IPS DF 6.9 (cell line): ENCODE data around the gene PCIF1.

Experiments used
- DNase-seq: peaks from one replicate; pipeline ENCODE4 v3.0.0-alpha.2; 2013; ENCODE audit warnings: low read depth, low spot score
- H3K27ac ChIP-seq: one replicate; pipeline ENCODE4 v1.5.1; 2013; ENCODE audit warnings: low read length, control low read depth
- H3K27me3 ChIP-seq: 2 replicates; pipeline ENCODE4 v1.6.1; 2013; ENCODE audit warnings: mild to moderate bottlenecking, low read length; ENCODE audit not compliant: control insufficient read depth, insufficient read depth
- H3K36me3 ChIP-seq: 2 replicates; pipeline ENCODE4 v1.6.1; 2013; ENCODE audit warnings: low read length; ENCODE audit not compliant: control insufficient read depth, insufficient read depth
- H3K4me1 ChIP-seq: 2 replicates; pipeline ENCODE4 v1.6.1; 2013; ENCODE audit warnings: low read length; ENCODE audit not compliant: control insufficient read depth, insufficient read depth
- H3K4me3 ChIP-seq: 2 replicates; pipeline ENCODE4 v1.5.1; 2013; ENCODE audit warnings: mild to moderate bottlenecking, low read length
- H3K9me3 ChIP-seq: 2 replicates; pipeline ENCODE4 v1.6.1; 2013; ENCODE audit warnings: low read length, inconsistent platforms; ENCODE audit not compliant: control insufficient read depth, insufficient read depth
- WGBS: extraction: QIAGEN DNeasy Blood & Tissue Kit; methylation state at CpG from one replicate; pipeline ENCODE4 v1.1.7; 2013; ENCODE audit warnings: mixed read lengths, missing lambda C conversion rate; ENCODE audit not compliant: insufficient read length, insufficient coverage; 5-methylcytosine and 5-hydroxymethylcytosine counted together

The PCIF1 gene

DNA sequence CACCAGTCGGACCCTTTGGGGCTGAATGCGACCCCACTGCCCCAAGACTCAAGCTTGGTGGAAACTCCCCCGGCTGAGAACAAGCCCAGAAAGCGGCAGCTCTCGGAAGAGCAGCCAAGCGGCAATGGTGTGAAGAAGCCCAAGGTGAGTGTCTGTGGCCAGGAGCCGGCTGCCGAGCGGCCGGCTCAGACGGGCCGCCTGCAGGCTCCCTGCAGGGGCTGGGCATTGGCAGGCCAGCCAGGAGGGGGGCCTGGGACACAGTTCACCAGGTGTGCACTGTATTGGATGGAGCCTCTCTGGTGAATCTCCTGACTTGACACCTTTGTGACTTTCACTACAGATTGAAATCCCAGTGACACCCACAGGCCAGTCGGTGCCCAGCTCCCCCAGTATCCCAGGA, 6.0 kb downstream of the PCIF1 start:
- no peaks in the 10 kb centered on the region for H3K27me3 ChIP-seq
- 0 out of 2 replicates have a peak, but pooled peaks cover 2% of the 10 kb centered on the region for H3K4me1 ChIP-seq
- peaks cover 51% of the 10 kb centered on the region for H3K36me3 ChIP-seq
- DNase-seq: no peak
- no CpG with 5 or more reads among the region's 13 CpGs for WGBS
- no peaks in the 10 kb centered on the region for H3K9me3 ChIP-seq
- H3K4me3 ChIP-seq: no peak overlapping the region
- no peak overlapping the region for H3K27ac ChIP-seq

DNA sequence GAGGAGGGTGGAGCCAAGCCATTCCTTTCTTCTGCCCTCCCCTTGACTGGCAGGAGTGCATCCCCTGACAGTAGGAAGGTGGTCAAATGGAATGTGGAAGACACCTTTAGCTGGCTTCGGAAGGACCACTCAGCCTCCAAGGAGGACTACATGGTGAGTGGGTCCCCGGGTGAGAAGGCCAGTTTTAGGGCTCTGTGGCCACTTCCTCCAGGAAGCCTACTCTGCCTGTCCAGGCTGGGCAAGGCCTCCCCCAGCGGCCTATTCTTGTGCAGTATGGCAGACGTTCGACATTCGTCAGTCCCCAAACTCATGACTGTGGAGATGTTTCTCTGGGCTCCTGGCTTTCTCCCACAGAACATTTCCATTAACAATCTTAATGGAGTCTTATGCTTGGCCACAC, 9.1 kb downstream of the PCIF1 start:
- H3K4me3 ChIP-seq: no peak overlapping the region
- WGBS: no CpG with 5 or more reads among the region's 6 CpGs
- H3K36me3 ChIP-seq: peaks cover 75% of the 10 kb centered on the region
- no peak for DNase-seq
- H3K9me3 ChIP-seq: no peaks in the 10 kb centered on the region
- H3K27me3 ChIP-seq: no peaks in the 10 kb centered on the region
- H3K27ac ChIP-seq: no peak overlapping the region
- 0 out of 2 replicates have a peak, but pooled peaks cover 2% of the 10 kb centered on the region for H3K4me1 ChIP-seq

DNA sequence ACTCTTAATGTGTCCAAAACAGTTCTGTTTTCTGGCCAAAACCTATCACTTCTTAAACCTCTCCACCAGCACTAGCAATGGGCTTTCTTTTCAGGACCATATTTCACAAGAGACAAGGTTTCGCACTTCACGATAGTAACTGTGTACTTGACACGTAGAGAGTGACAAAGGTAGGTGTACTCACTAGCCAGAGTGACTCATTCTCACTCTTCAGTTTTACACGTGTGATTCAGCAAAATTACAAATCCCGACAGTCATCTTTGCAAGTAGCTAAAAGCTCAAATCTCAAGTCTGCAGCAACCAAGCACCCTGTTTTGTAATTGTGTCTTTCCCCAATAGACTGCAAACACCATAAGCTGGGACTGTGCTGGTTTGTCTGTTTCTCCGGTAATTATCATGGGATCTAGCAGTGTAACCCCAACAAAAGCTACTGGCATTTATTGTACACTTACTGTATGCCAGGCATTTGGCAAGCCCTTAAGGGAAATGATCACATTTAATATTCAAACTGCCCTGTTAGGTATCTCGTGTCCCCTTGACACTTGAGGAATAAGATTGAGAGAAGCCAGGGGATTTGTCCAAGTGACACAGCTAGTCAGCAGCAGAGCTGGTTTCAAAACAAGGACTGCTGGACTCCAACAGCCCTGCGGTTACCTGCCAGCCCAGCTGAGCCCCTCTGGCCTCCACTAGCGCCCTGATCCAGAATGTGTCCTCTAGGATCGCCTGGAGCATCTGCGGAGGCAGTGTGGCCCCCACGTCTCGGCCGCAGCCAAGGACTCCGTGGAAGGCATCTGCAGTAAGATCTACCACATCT, 9.9 kb downstream of the PCIF1 start:
- H3K4me1 ChIP-seq: no peaks in the 10 kb centered on the region
- H3K9me3 ChIP-seq: no peaks in the 10 kb centered on the region
- WGBS: no CpG with 5 or more reads among the region's 15 CpGs
- H3K27me3 ChIP-seq: no peaks in the 10 kb centered on the region
- no peak for DNase-seq
- no peak overlapping the region for H3K27ac ChIP-seq
- no peak overlapping the region for H3K4me3 ChIP-seq
- H3K36me3 ChIP-seq: peaks cover 74% of the 10 kb centered on the region

DNA sequence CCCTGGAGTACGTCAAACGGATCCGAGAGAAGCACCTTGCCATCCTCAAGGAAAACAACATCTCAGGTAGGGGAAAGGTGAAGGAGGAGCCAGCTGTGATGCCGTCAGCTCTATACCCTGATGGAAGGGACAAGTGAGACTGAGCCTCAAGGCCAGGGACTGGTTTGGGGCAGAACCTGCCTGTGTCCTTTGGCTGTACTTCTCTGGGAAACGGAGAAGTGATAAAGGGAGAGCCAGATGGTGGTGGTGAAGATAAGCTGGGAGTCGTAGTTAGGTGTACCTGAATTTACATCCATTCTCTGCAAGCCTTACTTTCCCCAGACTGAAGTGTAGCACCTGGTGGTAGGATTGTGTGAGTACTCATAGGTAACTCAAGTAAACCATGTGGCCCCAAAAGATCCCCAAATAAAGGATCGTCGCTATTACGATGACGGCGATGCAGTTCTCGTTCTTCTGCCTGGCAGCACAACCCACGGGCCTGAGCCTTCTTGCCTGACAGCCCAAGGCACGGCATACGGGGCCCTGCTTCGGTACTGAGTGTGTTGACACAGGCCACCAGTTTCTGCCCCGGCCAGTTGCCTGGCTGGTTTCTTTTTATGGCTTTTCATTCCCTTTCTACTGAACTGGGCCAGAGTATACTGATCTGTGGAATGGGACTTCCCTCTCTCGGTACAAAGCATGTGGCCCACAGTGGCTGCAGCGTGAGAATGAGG, 10.6 kb downstream of the PCIF1 start:
- WGBS: no CpG with 5 or more reads among the region's 19 CpGs
- H3K36me3 ChIP-seq: peaks cover 69% of the 10 kb centered on the region

DNA sequence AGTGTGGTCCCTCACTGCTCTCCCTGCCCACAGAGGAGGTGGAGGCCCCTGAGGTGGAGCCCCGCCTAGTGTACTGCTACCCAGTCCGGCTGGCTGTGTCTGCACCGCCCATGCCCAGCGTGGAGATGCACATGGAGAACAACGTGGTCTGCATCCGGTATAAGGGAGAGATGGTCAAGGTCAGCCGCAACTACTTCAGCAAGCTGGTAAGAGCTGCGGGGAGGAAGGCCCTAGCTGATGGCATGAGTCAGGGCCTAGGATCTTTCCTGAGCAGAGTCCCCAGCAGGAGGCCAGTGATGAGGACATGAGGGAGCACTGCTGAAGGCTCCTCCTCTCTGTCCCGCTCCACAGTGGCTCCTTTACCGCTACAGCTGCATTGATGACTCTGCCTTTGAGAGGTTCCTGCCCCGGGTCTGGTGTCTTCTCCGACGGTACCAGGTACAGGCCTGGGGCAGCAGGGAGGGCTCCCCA, 11.2 kb downstream of the PCIF1 start:
- no peak overlapping the region for H3K27ac ChIP-seq
- H3K36me3 ChIP-seq: peaks cover 66% of the 10 kb centered on the region
- no peak overlapping the region for H3K4me3 ChIP-seq
- no peak for DNase-seq
- no peaks in the 10 kb centered on the region for H3K9me3 ChIP-seq
- H3K27me3 ChIP-seq: no peaks in the 10 kb centered on the region
- no CpG with 5 or more reads among the region's 13 CpGs for WGBS
- H3K4me1 ChIP-seq: no peaks in the 10 kb centered on the region

More for the DNA sequence above, 10.6 kb downstream of the PCIF1 start:
- Histone ChIP-seq H3K27me3 (no peaks in the 10 kb centered on the region), H3K4me1 (no peaks in the 10 kb centered on the region), H3K9me3 (no peaks in the 10 kb centered on the region), H3K27ac (no peak overlapping the region), H3K4me3 (no peak overlapping the region)
- DNase-seq: no peak

DNA sequence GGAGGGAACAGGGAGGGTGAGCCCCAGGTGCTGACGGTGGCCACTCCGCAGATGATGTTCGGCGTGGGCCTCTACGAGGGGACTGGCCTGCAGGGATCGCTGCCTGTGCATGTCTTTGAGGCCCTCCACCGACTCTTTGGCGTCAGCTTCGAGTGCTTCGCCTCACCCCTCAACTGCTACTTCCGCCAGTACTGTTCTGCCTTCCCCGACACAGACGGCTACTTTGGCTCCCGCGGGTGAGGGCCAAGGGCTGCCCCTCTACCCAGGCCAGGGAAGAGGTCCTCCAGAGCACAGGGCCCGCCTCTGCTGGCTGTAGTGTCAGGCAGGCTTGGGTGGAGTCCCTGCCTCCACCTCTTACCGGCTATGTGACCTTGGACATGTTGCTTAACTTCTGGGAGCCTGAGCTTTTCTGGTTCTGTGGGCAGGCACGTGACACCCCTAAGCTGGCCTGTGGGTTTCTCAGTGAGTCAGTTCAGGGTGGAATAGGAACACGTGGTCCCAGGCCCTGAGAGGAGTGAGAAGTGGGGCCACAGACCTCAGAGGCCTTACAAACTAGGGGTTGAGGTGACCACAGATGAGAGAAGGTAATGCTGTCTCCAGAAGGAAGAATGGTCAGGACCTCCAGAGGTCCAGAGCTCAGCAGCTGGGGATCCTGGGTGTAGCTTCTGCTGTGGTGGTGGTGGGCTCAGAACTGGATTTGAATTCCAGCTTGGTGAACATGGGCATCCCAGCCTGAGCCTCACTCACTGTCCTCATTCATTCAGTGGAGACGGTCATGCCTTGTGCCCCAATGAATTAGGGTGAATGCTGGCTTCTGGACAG, 11.9 kb downstream of the PCIF1 start:
- H3K4me1 ChIP-seq: no peaks in the 10 kb centered on the region
- DNase-seq: no peak
- WGBS: no CpG with 5 or more reads among the region's 20 CpGs
- H3K4me3 ChIP-seq: no peak overlapping the region
- H3K9me3 ChIP-seq: no peaks in the 10 kb centered on the region
- H3K27ac ChIP-seq: no peak overlapping the region
- no peaks in the 10 kb centered on the region for H3K27me3 ChIP-seq
- H3K36me3 ChIP-seq: peaks cover 61% of the 10 kb centered on the region

DNA sequence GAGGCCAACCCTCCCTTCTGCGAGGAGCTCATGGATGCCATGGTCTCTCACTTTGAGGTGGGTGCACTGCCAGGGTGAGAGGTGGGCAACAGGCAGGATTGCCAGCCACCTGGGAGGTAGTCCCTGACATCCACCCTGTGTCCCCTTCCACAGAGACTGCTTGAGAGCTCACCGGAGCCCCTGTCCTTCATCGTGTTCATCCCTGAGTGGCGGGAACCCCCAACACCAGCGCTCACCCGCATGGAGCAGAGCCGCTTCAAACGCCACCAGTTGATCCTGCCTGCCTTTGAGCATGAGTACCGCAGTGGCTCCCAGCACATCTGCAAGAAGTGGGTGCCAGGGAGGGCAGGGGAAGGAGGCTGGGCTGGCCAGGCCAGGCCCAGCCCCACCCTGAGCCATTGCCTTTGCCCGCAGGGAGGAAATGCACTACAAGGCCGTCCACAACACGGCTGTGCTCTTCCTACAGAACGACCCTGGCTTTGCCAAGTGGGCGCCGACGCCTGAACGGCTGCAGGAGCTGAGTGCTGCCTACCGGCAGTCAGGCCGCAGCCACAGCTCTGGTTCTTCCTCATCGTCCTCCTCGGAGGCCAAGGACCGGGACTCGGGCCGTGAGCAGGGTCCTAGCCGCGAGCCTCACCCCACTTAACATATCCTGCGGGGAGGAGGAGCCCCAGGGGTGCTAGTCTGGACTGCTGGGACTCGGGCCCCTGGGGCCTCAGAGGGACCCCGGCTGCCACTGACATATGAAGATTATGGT, 12.8 kb downstream of the PCIF1 start:
- DNase-seq: no peak
- no peaks in the 10 kb centered on the region for H3K27me3 ChIP-seq
- WGBS: no CpG with 5 or more reads among the region's 29 CpGs
- H3K9me3 ChIP-seq: no peaks in the 10 kb centered on the region
- H3K27ac ChIP-seq: no peak overlapping the region
- no peak overlapping the region for H3K4me3 ChIP-seq
- H3K36me3 ChIP-seq: peaks cover 65% of the 10 kb centered on the region
- H3K4me1 ChIP-seq: no peaks in the 10 kb centered on the region

DNA sequence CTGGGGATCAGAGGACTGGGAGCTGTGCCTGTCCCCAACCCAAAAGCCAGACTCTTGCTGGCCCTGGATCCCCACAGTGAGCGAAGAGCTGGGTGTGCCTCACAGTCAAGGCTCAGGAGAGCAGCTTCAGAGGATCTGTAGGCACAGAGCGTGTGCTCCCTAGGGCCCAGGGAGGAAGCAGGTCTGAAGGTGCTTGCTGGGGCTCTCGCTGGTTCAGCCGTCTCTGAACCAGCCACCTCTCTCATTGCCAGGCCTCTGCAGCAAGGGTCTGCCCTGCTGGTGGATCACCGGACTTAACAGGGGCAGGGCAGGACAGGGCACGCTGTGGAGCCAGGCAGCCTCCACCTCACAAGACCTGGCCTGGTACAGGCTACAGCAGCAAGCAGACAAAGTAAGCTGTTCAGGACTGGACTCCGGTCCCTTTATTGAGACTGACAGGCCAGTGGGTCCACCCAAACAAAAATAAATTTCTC, 13.8 kb downstream of the PCIF1 start:
- Histone ChIP-seq H3K9me3 (no peaks in the 10 kb centered on the region), H3K4me3 (no peak overlapping the region), H3K36me3 (peaks cover 61% of the 10 kb centered on the region), H3K27me3 (no peaks in the 10 kb centered on the region), H3K27ac (no peak overlapping the region), H3K4me1 (no peaks in the 10 kb centered on the region)
- DNase-seq: no peak
- WGBS: no CpG with 5 or more reads among the region's 7 CpGs

DNA sequence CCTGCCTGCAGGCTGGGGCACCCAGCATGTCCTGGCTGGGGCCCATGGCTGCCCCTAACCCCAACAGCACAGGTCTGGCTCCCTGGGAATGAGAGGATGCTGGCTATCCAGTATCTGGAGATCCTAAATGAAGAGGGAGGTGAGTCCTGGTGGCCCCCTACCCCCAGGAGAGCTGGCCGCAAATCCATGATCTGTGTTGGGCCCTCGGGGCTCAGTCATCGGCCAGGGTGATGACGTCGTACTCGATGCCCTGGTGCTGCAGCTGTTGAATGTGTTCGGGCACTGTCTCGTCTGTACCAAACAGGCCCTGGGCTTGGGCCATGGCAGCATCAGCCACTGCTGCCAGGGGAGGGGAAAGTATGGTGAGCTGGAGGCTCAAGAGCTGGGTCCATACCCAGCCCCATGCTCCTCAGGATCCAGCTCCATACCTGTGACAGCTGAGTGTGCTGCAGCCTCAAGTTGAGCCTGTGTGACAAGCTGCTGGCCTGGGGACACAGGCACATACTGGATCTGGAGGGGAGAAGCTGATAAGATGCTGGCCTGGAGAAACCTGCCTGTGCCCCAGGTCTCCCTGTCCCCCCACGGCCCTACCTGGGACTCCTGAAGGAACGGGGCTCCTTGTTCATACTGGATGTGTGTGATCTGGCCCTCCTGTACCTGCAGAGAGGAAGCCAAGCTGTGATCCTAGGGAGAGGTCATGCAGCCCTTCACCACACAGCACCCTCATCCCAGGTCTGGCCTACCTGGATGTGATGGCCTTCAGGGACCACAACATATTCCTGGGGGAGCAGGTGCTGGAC, 14.5 kb downstream of the PCIF1 start:
- no CpG with 5 or more reads among the region's 10 CpGs for WGBS
- H3K4me3 ChIP-seq: no peak overlapping the region
- H3K27me3 ChIP-seq: no peaks in the 10 kb centered on the region
- no peaks in the 10 kb centered on the region for H3K9me3 ChIP-seq
- H3K36me3 ChIP-seq: peaks cover 55% of the 10 kb centered on the region
- DNase-seq: no peak
- H3K27ac ChIP-seq: no peak overlapping the region
- H3K4me1 ChIP-seq: no peaks in the 10 kb centered on the region
